NCI-H345 treated with DMSO at 0.1 percent for 48 hours (cell line): ENCODE data around the gene TTC7B.
"Not testable (repeated sequence)": the region's sequence is repeated elsewhere in the genome, so short reads cannot be mapped to it uniquely, and the experiment has no call there.

Experiments
- DNase-seq: peaks from one replicate; lab custom pipeline; 2025; ENCODE audit not compliant: unreplicated experiment; lab: John Stamatoyannopoulos, UW

The TTC7B gene

GRCh38 chr14:90535556-90536090, 280.6 kb downstream of the TTC7B start:
- no peak for DNase-seq

- DNase-seq, result no peak
Observed at GRCh38 chr14:90534838-90535555, 281.2 kb downstream of the TTC7B start.

DNA sequence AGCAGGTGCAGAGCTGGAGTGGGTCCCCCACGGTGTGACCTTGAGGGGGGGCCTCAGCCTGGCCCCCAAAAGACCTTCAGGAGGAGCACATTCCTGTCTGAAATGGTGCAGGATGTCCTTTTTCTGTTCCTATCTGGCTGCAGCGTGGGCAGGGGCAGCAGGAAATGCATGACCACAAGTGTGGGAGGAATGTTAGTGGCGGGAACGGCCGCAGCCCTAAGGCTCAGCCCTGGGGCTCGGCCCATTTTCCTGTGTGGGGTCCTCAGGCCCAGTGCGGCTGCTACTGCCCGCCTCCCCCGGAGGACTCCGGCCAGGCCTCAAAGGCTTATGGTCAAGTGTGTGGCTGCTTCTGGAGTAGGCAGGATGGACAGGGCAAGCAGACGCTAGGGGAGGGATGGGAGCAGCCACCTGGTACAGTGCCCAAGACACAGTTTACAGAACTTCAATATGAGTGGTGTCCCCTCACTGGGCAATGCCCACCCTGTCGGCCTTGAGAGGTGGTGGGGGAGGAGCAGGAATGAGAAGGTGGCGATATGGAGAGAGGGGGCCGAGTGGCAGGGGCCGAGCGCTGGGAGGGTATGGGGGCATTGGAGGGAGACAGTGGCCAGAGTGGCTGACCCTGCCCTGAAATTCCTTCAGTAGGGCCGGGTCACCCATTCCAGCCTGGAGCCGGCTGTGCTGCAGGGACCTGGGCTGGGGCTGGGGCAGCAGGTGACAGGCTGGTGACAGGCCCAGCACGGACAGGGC, 282.0 kb downstream of the TTC7B start:
- no peak for DNase-seq

DNA sequence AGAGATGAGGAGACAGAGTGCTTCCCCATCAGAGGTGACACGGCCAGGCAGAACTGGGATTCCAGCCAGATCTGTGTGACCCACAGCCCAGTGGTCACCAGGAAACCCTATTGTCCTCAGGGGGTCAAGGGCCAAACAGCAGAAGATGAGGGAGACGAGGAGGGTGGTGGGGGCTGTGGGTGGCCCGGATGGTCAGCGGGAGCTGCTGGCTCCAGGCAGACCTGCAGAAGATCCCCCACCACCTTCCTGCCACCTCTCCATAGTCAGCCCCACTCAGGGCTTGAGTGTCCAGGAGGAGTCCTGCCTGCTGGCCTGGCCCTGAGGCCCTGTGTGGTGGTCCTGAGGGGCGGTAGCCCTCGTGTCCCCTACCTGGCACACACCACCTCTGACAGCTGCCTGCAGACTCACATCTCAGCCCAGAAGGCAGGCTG, 282.6 kb downstream of the TTC7B start:
- DNase-seq, result no peak

DNA sequence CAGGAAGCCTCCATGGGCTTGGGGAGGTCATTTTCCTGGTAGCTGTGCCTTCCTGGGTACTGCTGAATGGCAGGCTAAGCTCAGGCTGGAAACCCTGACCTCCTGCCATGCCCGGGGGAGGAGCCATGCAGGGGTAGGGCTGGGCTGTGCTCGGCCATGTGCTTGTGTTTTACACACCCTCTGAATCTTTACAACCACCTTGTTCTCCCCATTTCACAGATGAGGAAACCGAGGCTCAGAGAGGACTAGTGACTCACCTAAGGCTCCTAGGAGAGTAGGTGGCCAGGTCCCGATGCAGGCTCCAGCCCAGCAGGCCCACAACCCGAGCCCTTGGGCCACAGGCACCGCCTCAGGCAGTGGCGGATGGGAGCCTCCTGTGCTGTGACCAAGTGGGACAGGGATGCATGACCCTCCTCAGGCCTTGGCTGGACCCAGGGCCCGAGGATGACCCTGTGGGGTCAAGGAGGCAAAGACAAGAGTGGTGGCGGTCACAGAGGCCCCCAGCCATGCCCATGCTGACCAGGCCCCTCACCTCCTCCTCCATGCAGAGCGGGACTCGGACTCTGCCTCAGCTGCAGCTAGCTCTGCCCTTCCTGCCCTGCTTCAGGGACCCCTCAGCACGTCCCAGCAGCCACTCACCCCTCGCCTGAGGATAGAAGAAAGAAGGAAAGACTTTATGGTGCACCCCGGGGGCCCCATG, 283.3 kb downstream of the TTC7B start:
- DNase-seq, result no peak

GRCh38 chr14:90531497-90531896, 284.7 kb downstream of the TTC7B start:
- no peak for DNase-seq

- DNase-seq, result no peak
Observed at GRCh38 chr14:90530523-90530922, 285.7 kb downstream of the TTC7B start.

DNA sequence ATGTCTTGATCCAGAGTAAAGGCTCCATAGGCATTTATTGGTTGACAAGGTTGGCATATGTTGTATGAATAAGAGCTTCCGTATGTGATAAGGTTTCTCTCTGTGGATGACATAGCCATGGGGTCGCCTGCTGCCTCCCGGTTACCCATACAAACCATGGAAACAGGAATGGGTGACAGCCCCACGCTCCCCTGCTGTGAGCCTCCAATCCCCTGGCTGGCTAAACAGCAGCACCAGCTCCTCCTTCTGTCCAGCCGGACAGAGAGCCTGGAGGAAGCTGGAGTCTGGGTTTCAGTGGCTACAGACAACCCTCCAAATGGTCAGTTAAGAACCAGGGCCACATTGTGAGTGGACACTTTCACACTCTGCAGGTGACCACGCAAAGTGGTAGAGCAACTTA, 288.3 kb downstream of the TTC7B start:
- no peak for DNase-seq

GRCh38 chr14:90526536-90526935, 289.7 kb downstream of the TTC7B start:
- not testable (repeated sequence) for DNase-seq

DNA sequence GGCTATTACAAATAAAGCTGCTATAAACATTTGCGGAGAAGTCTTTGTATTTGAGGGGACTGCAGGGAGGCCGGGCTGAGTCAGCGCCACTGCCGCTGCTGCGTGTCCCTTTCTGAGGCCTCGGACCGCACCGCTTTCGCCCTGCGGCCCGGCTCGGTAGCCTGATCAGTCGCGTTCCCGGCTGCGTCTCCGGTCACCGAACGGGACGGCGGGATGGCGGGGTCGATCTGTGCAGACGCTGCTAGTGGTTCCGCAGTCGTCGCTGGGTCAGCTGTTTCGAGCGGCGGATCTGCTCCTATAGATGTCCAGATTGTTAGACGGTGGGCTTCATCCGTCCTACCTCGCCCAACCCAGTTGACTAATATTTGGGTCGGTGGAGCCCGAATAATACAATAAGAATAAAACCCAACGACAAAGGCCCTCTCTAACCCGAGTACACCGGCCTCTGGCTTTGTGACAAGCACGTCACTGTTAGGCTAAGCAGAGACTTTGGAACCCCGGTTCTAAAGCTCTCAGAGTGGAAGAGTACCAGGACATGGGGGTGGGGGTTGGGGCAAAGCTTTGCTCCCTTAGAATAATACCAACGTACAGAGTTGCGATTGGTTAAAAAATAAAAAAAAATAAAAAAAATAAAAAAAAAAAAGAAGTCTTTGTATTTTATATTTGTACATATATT, 290.7 kb downstream of the TTC7B start:
- DNase-seq, result not testable (repeated sequence)

DNA sequence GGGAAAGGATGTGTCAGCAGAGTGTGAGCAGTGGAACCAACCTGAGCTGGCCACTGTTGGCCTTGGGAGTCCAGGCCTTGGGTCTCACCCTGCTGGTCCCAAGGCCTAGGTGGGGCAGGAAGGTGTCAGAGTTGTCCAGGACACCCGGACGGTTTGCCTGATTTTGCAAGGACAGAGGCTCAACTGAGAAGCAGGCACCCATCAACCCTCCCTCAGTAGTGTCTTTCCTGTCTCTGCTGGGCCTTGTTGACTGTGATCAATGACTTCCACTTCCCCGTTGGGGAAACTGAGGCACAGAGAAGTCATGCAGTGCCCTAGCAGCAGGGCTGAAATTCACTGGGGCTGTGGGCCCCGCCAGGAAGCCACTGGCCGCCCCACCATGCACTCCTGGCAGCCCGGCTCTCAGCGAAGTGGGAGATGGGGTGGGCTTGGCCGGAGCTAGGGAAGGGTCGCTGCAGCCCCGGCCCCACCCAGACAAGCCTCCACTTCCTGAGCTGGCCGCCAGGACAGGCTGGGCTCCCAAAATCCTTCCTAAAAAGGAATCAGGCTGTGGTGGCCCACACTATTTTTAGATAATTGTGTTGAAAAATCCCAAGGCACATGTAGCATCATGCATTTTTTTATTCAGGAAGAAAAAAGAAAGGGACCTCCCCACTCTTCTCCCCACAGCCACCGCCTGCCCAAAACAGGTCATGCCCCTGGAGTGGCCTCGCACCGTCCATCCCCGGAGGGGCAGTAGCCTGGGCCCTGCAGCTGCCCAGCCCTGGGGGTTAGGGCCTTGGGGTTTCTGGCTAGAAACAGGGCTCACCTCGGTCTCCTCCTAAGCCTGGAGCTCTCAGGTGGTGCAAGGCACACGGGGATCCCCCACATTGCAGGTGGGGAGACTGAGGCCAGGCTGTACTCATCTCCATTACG, 292.0 kb downstream of the TTC7B start:
- DNase-seq, result no peak

GRCh38 chr14:90523544-90523943, 292.7 kb downstream of the TTC7B start:
- no peak for DNase-seq

DNA sequence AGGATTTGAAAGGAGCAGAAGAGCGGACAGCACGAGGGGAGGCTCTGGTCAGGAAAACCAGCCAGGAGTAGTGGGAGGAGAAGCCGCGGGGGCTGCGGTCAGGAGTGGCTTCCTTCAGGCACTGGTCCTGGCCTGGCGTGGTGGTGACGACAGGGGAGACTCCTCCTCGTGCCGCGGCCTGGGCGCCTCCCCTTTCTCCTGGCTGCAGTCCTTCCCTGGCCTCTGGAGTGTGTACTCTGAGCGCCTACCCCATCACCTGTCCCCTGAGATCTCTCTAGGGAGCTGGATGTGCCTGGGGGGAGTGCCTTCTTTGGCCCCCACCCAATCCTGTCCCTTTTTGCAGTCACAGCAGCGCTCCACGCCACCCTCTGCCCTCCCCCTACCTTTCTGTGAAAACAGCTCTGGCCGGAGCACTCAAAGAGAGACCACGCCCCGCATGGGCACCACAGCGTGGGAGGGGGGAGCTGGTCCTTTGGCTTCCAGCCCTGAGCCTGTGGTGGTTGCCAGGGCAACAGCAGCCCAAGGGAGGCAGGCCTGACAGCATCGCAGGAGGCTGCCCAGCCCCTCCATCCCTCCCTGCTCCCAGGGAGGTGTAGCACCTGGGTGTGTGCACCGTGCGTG, 293.5 kb downstream of the TTC7B start:
- DNase-seq, result peak; percentile 93

DNA sequence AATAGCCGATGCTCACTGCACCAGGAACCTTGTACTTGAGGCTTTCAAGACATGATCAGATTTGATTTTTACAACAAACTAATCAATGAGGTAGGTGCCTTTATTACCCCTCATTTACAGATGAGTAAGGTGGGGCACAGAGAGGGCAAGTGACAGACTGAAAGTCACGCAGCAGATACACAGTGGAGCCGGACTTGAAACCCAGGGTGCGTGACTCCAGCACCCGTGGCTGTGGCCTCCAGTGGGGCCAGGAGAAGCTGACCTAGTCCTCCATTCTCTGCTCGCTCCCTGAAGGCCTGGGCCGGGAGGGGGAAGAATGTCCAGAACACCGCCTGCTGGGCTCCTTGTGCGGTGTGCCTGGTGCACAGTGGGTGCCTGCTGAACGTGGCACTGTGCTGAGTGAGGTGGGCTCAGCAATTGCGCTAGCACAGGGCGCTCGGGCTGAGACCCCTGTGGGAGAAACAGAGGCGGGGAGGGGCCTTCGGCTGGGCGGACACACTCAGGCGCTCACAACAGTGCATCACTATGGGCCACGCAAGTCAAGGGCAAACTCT, 294.2 kb downstream of the TTC7B start:
- DNase-seq, result no peak

DNA sequence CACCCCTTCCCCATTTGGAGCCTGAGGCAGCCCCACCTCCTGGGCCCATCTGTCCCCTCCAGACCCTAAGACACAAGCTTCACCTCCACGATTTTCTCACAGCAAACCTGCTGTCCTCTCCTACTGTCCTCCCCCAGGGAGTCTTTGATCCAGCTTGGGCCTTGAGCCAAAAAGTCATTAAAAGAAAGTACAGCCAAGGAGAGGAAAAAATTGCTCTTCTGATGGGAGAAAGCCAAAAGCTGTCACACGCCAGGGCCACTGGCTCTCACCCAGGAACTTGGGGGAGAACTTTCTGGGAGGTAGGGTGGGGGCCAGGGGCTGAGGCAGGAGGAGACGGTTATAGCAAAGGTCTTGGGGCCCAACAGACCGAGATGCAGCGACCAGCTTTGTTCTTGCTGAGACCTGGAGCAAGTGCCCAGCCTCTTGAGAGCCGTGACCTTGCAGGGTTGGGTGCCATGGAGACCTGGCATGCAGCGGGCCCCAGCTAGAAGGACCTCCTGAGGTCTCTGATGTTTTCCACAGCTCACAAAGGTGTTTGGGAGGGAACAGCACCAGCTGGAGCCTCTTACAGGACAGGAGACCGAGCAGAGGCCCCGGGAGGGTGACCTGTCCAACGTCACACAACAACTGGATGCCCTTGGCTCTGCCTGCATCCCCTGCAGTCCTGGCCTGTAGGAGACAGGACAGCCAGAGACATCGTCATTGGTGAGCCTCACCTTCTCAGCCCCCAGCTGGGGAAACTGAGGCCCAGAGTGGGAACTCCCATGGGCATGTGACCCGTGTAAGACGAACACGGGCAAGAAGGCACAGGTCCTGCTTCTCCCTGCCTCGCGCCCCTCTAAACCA, 294.9 kb downstream of the TTC7B start:
- no peak for DNase-seq

DNA sequence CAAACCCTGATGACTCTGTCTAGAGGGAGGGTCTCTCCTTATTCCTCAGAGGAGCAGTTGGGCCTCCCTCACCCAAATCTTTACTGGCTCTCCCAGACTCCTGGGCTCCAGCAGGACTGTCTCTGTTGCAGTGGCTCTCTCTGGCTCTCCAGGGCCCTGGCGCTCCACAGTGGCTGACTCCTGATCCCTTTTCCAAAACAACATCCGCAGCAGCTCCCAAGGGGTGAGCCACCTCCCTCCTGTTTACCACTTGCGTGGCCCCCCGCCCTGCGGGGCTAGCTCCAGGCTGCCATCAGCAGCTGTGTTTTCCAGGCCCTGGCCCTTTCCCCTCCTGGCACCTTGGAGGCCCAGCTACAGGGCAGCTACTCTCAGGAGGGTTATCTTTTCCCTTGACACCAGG, 295.9 kb downstream of the TTC7B start:
- no peak for DNase-seq

DNA sequence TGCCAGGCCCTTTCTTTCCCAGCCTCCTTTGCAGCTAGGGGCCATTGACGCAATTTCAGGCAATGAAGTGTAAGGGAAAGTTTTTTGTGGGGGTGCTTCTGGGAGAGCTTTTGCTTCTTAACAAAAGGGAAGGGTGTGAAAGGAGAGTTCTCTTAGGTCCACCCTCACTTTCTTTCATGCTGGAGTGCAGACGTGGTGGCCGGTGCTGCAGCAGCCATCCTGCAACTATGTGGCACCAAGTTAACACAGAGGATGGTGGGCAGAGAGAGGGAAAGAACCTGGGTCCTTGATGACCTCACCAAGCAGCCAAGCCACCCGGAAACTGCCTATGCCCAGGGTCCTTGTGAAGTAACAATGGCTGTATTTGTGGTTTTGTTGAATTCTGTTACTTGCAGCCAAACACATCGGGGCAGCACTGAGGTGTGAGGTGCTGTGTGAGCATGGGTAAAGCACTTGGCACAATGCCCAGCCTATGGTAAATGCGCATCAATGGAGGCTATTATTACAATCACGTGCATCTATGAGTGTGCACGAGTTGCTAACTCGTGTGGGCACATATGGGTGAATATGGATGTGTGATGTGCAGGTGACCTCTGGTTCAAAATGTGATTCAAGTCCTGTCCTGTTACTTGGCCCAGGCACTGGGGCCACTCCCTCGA, 296.8 kb downstream of the TTC7B start:
- DNase-seq, result no peak

DNA sequence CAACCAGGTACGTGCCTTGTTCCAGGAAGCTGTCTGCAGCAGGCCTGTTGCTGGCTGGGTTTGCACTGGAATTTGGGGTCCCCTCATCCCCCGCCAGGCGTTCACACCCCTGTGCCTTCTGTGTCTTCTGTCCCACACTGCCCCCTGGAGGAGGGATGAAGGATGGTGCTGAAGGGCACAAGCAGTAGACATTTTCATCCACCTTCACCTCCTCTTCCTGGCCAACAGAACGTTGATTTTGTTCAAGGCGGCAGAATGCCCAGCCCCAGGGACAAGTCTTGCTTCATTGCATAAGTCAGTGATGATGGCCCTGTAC, 297.3 kb downstream of the TTC7B start:
- DNase-seq, result no peak
